ENCODE results near the gene SLC44A1.
A peak's percentile ranks its signal among the peaks of the same experiment; 100 is the strongest.
"Not testable (repeated sequence)": the region's sequence is repeated elsewhere in the genome, so short reads cannot be mapped to it uniquely, and the experiment has no call there.

SLC44A1 gene

GRCh38 chr9:105243015-105243686 is 1.3 kb upstream of the SLC44A1 start:
- no peak for DNase-seq

- DNase-seq: no peak
Measured at GRCh38 chr9:105244734-105245028, 230 bp downstream of the SLC44A1 start.

DNA sequence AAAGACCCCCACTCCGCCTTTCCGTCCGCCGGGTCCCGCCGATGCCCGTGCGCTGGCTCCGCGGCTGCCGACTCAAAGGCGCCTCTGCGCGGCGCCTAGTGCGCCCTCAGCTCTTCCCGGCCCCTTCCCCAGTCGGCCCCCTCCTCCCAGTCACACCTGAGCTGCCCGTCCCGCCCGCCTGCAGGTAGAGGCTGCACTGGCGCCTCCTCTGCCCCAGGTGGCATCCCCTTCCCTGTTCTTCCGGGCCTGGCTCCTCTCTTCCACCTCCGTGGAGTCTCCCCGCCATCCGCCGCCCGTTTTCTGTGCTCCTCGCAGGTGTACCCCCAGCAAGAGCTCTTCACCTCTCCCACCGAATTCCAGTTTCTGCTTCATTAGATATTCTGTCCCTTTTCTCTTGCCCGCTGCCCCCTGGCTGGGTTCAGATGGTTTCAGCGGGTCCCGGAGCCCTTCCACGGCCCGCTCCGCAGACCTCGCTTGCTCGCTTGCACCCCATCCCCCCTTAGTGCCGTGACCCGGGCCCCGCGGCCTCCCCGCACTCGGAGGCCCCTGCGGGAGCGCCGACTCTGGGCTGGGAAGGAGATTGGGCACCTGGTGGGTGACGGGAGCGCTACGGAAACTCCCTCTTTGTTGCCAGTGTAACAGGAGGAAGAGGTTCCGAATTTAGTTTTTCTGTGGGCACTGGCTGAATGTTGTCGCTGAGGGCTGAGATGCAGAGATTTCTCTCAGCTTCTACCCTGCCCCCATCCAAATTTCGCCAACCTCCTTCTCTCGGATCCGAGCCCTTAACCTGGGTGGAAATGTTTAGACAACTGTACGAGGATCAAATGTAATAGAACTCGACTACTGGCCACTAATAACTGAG is 809 bp downstream of the SLC44A1 start:
- peak; percentile 69 for DNase-seq

GRCh38 chr9:105245891-105246161 is 1.4 kb downstream of the SLC44A1 start:
- DNase-seq: no peak

GRCh38 chr9:105246656-105247173 is 2.3 kb downstream of the SLC44A1 start:
- DNase-seq: peak; percentile 15

- DNase-seq: no peak
Measured at GRCh38 chr9:105248691-105249090, 4.2 kb downstream of the SLC44A1 start.

- DNase-seq: no peak
Measured at GRCh38 chr9:105251133-105251532, 6.7 kb downstream of the SLC44A1 start.

DNA sequence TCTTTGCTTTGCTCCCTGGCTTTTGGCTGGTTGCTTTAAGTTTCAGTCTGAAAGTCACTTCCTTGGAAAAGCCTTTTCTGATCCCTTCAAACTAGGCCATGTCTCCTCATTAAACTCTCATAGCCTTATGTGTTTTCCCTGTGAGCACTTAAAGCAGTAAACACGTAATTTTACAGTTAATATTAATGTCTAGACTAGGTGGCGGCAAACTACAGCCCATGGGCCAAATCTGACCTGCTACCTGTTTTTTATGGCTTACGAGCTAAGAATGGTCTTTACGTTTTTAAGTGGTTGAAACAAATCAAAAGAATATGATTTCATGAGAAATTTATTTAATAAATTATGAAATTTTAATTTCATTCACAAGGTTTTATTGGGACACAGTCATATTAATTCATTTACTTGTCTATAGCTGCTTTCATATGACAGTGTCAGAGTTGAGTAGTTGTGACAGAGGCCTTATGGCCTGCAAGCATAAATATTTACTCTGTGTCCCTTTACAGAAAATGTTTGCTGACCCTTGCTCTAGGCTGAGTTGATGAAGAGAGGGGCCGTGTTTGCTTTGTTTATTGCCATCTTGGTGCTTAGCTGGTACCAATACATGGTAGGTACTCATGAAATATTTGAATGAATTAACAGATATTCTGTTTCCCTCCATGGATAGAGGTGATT is 7.4 kb downstream of the SLC44A1 start:
- no peak for DNase-seq

- DNase-seq: no peak
Measured at GRCh38 chr9:105252405-105252756, 7.9 kb downstream of the SLC44A1 start.

- no peak for DNase-seq
Measured at GRCh38 chr9:105254226-105254625, 9.8 kb downstream of the SLC44A1 start.

- no peak for DNase-seq
Measured at GRCh38 chr9:105255421-105255820, 11.0 kb downstream of the SLC44A1 start.

DNA sequence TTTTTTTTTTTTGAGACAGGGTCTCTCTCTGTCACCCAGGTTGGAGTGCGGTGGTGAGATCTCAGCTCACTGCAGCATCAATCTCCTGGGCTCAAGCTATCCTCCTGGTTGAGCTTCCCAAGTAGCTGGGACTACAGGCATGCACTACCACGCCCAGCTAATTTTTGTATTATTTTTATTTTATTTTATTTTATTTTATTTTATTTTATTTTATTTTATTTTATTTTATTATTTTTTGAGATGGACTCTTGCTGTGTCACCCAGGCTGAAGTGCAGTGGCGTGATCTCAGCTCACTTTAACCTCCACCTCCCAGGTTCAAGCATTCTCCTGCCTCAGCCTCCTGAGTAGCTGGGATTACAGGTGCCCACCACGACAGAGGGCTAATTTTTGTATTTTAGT is 12.1 kb downstream of the SLC44A1 start:
- DNase-seq: not testable (repeated sequence)

DNA sequence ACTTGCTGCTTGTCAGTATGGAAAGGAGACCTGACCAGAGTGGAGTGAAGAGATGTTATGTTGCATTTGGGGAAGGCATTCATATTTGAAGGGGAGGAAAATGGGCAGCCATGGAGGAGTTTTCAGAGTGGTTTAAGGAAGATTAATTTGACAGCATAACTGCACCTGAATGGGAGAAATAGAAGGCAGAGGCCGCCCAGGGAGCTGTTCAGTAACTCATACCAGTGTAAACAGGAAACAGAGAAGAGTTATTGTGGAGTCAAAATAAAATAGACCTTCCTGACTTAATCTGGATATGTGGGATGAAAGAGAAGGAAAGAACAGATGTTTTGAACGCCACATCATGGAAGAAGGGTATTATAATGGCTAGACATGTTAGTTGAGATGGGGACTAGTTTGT is 13.4 kb downstream of the SLC44A1 start:
- DNase-seq: no peak

DNA sequence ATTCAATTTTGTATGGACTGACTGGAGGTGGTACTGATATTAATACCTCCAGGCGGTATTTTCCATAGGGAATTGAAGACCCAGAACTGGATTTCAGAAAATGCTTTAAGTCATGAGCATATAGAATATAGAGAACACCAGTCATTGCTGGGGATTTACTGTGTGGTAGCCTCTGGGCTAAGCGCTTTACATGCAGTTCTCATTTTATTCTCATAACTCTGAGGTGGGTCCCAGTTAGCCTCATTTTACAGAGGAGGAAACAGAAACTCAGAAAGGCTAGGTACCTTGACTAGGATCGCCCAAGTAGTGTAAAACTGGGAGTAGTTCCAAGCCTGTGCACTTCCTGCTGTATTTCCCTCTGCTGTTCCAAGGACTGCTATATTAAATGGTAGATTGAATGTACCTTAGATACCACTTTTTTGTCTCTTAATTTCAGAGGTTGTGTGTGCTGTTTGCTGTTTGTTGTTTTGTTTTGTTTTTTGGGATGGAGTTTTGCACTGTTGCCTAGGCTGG is 13.8 kb downstream of the SLC44A1 start:
- no peak for DNase-seq

DNA sequence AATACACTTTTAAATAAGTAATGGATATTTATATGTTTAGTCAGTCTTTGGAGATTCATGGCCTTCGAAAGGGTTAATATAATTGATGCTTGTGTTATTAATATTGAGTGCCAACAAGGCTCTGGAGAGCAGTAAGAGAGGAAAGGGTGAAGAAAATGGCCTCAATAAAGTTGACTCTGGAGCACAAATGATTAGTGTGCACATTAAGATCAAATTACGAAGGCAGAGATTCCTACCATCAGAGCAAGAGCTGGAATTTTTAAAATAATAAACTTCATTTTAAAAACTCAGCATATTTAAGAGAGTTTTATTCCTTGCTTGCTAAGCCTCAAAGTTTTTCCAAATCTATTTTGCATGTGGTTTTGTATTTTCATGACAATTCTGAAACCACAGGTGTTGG is 14.8 kb downstream of the SLC44A1 start:
- DNase-seq: peak; percentile 16

DNA sequence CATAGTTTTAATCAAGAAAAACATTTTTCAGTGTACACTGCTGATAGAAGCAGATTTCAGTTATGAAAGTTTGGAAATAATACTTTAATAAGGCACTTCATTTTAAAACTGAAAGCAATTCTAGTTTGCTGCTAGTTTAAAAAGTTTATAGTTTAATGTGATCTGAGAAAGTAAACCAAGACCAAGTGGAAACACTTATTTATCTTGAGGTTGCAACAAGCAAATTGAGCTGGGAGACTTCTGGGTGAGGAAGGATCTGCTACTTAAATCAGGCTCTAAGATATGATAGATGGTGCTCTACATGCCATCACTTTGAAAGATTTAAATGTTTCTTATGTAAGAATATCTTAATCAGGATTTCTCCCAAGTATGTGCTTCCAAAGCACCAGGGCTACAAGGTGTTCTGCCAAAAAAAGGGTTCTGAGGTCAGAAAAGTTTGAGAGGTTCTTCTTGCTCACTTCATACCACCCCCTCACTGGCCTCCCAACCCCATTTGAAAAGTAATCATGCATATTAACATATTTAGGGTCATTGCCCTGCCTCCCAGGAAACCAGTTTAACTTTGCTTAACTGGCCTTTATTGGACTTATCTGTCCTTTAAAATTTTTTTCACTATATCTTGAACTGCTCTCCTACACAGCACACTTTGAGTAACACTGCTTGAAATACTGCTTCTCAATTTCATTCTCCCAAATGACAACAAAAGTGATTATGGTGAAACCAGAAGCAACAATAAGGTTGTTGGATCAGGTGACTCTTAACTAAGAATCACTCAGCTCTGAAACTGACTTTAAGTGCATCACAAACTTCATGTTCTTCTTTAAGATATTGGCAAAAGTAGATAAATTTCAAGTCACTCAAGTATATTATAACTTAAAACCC is 15.5 kb downstream of the SLC44A1 start:
- DNase-seq: no peak

- DNase-seq: no peak
Measured at GRCh38 chr9:105262497-105262896, 18.0 kb downstream of the SLC44A1 start.

DNA sequence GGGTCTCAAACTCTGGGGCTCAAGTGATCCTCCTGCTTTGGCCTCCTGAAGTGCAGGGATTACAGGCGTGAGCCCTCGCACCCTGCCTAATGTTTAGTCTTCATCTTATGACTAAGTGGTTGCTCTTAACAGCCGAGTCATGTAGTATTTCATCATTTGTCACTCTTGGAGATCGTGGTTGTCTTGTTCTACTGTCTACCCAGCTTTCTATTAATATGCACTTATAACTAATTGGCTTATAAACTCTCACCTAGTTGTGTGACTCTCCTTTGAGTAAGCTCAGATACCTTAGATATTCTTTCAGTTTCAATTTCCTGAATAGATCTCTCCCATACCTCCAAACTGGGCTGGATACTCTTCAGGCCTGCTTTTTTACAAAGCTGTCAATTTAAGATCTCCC is 19.9 kb downstream of the SLC44A1 start:
- no peak for DNase-seq

DNA sequence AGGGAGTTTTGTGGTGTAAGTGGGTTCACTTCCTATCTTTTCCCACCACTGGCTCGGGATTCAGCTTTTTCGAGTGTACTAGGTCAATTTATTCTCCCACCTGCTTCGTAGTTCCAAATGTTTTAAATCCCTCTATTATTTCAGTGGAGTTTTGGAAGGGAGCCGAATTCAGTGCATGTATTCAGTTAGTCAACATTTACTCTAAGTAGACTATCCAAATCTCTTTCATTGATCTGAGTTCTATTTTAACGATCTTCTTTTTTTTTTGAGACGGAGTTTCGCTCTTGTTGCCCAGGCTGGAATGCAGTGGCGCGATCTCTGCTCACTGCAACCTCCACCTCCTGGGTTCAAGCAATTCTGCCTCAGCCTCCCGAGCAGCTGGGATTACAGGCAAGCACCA is 23.8 kb downstream of the SLC44A1 start:
- not testable (repeated sequence) for DNase-seq

DNA sequence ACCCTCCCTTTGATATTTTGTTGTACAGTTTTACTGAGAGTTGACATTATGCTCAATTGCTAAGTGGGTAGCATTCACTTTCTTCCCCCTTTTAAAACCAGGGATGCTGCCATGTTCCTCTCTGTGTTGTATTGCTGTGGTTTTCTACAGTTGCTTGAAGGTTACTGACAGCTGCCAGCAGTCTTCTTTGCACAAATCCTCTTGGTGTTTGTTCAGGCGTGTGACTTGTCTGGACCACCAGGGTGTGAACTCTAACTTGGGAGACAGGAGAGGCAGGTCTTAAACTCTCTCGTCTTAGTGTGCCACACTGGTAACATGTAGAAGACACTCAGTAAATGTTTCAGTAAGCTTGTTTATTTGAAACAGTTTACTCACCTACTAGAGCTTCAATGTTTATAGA is 25.1 kb downstream of the SLC44A1 start:
- no peak for DNase-seq

DNA sequence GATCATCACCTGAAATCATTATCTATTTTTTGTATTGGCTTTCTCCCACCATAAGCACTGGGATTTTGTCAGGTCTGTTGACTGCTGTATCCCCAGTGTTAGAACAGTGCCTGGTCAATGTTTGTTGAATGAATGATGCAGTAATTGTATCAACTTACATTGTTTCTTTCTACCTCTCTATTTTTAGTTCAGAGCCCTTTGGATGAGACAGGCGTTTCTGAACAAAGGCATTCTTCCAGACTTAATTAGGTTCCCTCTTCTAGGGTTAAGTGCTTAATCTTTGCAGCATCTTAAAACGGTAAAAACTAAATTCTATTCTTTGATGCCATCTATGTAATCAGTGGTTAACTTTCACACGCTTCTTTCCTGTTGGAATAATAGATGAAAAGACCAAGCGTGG is 26.3 kb downstream of the SLC44A1 start:
- no peak for DNase-seq

DNA sequence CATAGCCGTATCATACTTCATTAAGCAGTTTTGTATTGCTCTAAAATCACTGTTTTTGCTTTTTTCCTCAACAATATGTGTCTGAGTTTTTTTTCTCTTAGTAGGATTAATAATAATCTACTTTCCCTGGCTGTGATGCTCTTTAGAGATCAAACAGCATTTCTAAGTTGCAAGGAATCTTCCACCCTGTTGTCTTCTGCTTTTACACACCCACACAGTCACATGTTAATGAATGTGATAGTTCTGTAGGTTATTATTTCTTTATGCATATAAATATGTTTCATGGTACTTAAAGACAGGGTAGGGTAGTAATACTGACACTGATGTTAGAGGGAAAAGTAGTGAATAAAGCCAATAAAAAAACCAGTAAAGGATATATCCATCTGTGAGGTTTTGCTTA is 29.3 kb downstream of the SLC44A1 start:
- no peak for DNase-seq

DNA sequence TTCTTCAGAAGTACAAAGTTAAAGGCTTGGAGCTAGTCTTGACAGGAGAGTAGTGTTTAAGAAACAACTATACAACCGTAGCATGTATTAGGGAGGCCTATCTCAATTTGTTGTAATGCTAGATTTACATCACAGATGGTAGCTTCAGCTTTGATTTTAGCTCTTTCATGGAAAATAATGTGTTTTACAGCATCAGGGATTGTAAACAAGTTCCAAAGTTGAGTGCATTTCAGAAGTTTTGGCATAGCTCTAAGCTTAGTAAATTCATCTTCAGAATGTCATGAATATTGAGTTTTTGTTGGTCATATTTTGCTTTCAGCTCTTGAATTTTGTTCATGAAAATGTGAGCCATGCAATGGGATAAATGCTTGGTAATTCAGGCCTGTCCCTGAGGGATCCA is 30.7 kb downstream of the SLC44A1 start:
- no peak for DNase-seq
